IMR-90 (cell line): ENCODE measurements around the gene ZNF598. TPM values are rescaled to one million over a fixed set of nuclear protein-coding genes. Genes with fewer than 3 reads are reported as not detected.

Source experiments
- ATAC-seq: fragments of 200-7000 bp; cut with Tn5 transposase; 2 replicates; pipeline ENCODE4 v1.9.1; 2020; ENCODE audit warnings: low read depth, mild to moderate bottlenecking, moderate library complexity
- BruUV-seq: library from RNA; stranded (reverse); fragments of 400-500 nt; replicated peaks from 2 replicates; lab custom pipeline; 2021; lab: Mats Ljungman, UMichigan
- CTCF ChIA-PET: fragments of 300-600 bp; formaldehyde crosslinking; extraction: SDS; loops from one replicate; lab custom pipeline; 2021; ENCODE audit warnings: antibody characterized with exemption; lab: Yijun Ruan, JAX
- POLR2A ChIA-PET: fragments of 300-600 bp; sonication (Branson Sonifier 250); formaldehyde crosslinking; loops from one replicate; lab custom pipeline; 2022; ENCODE audit warnings: antibody characterized with exemption; ENCODE audit not compliant: unreplicated experiment; lab: Charles Lee
- DNase-seq: peaks from one replicate; pipeline ENCODE4 v3.0.0; 2013
- H2AFZ ChIP-seq: replicated peaks from 2 replicates; pipeline ENCODE3; 2013; ENCODE audit warnings: low read length, mild to moderate bottlenecking; ENCODE audit not compliant: poor library complexity
- H2AK5ac ChIP-seq: 2 replicates; pipeline ENCODE4 v1.6.1; 2013; ENCODE audit warnings: low read depth, low read length, inconsistent platforms
- H2AK9ac ChIP-seq: replicated peaks from 2 replicates; pipeline ENCODE3; 2013; ENCODE audit warnings: mild to moderate bottlenecking, low read depth, low read length, moderate library complexity; ENCODE audit not compliant: poor library complexity
- H2BK120ac ChIP-seq: 2 replicates; pipeline ENCODE4 v1.6.1; 2013; ENCODE audit warnings: low read depth, low read length, inconsistent platforms
- H2BK15ac ChIP-seq: 3 replicates; pipeline ENCODE4 v1.6.1; 2013; ENCODE audit warnings: low read depth, low read length, inconsistent platforms
- H2BK20ac ChIP-seq: 2 replicates; pipeline ENCODE4 v1.6.1; 2013; ENCODE audit warnings: low read depth, mild to moderate bottlenecking, inconsistent platforms, low read length, moderate library complexity
- H2BK5ac ChIP-seq: 2 replicates; pipeline ENCODE4 v1.6.1; 2013; ENCODE audit warnings: mild to moderate bottlenecking, low read depth, low read length, inconsistent platforms; ENCODE audit not compliant: poor library complexity, severe bottlenecking
- H3K14ac ChIP-seq: replicated peaks from 2 replicates; pipeline ENCODE4 v1.6.1; 2013; ENCODE audit warnings: low read depth, low read length, inconsistent platforms
- H3K18ac ChIP-seq: 2 replicates; pipeline ENCODE4 v1.6.1; 2013; ENCODE audit warnings: low read depth, low read length, control low read depth
- H3K23ac ChIP-seq: 2 replicates; pipeline ENCODE4 v1.6.1; 2013; ENCODE audit warnings: low read depth, low read length, inconsistent platforms
- H3K27ac ChIP-seq: 2 replicates; pipeline ENCODE4 v1.5.1; 2013; ENCODE audit warnings: mild to moderate bottlenecking, control low read depth, low read length; ENCODE audit not compliant: insufficient read depth
- H3K27me3 ChIP-seq: 2 replicates; pipeline ENCODE4 v1.6.1; 2013; ENCODE audit warnings: low read length; ENCODE audit not compliant: control insufficient read depth, insufficient read depth
- H3K36me3 ChIP-seq: 2 replicates; pipeline ENCODE4 v1.6.1; 2013; ENCODE audit warnings: low read length, mixed read lengths; ENCODE audit not compliant: control insufficient read depth, insufficient read depth
- H3K4ac ChIP-seq: 2 replicates; pipeline ENCODE4 v1.6.1; 2013; ENCODE audit warnings: low read depth, low read length, inconsistent platforms
- H3K4me1 ChIP-seq: 2 replicates; pipeline ENCODE4 v1.6.1; 2013; ENCODE audit warnings: low read length, mixed read lengths; ENCODE audit not compliant: control insufficient read depth, insufficient read depth
- H3K4me2 ChIP-seq: 2 replicates; pipeline ENCODE4 v1.6.1; 2013; ENCODE audit warnings: low read depth, mild to moderate bottlenecking, control low read depth, low read length, moderate library complexity
- H3K4me3 ChIP-seq: 2 replicates; pipeline ENCODE4 v1.5.1; 2013; ENCODE audit warnings: low read depth, mild to moderate bottlenecking, control low read depth, low read length, moderate library complexity; ENCODE audit not compliant: insufficient read depth
- H3K56ac ChIP-seq: 2 replicates; pipeline ENCODE4 v1.6.1; 2013; ENCODE audit warnings: low read length, inconsistent platforms; ENCODE audit not compliant: insufficient read depth; ENCODE audit errors: extremely low read depth
- H3K79me1 ChIP-seq, 2 experiments: 2 replicates each; pipeline ENCODE4 v1.6.1; 2013; ENCODE audit warnings: low read length in 2 of 2, inconsistent platforms in 1 of 2, low read depth in 1 of 2
- H3K9ac ChIP-seq: 2 replicates; pipeline ENCODE4 v1.6.1; 2013; ENCODE audit warnings: low read depth, low read length, control low read depth
- H3K9me1 ChIP-seq: 2 replicates; pipeline ENCODE4 v1.6.1; 2013; ENCODE audit warnings: low read length, inconsistent platforms; ENCODE audit not compliant: insufficient read depth
- H3K9me3 ChIP-seq: 2 replicates; pipeline ENCODE4 v1.6.1; 2013; ENCODE audit warnings: low read length; ENCODE audit not compliant: control insufficient read depth, insufficient read depth
- H4K20me1 ChIP-seq: 2 replicates; pipeline ENCODE4 v1.6.1; 2013; ENCODE audit warnings: low read length, inconsistent platforms; ENCODE audit not compliant: insufficient read depth
- H4K5ac ChIP-seq: 2 replicates; pipeline ENCODE4 v1.6.1; 2013; ENCODE audit warnings: mild to moderate bottlenecking, low read depth, low read length, control low read depth
- H4K8ac ChIP-seq, 2 experiments: 2 replicates each; pipeline ENCODE4 v1.6.1; 2013; ENCODE audit warnings: low read depth in 2 of 2, low read length in 2 of 2, control low read depth in 1 of 2, inconsistent platforms in 1 of 2
- H4K91ac ChIP-seq: 2 replicates; pipeline ENCODE4 v1.6.1; 2013; ENCODE audit warnings: low read depth, low read length, inconsistent platforms; ENCODE audit not compliant: insufficient read depth
- FOS ChIP-seq: fragments of 150-350 bp; IDR thresholded peaks from 2 replicates; pipeline ENCODE4 v1.6.1; 2016; ENCODE audit warnings: low read depth, low read length
- MAFK ChIP-seq: IDR thresholded peaks from 2 replicates; pipeline ENCODE4 v1.6.1; 2012; ENCODE audit warnings: low read depth, low read length, improper control_type of control experiment
- NFE2L2 ChIP-seq: fragments of 150-350 bp; IDR thresholded peaks from 2 replicates; pipeline ENCODE4 v1.6.1; 2016; ENCODE audit warnings: low read depth, mild to moderate bottlenecking, low read length
- RFX5 ChIP-seq: IDR thresholded peaks from 2 replicates; pipeline ENCODE4 v1.8.0; 2012; ENCODE audit warnings: low read depth, mild to moderate bottlenecking, low read length, moderate library complexity
- WGBS, 2 experiments: methylation state at CpG; one replicate each; pipeline versions ENCODE4 v1.1.5 to v1.1.7; 2013; ENCODE audit warnings: missing lambda C conversion rate in 2 of 2; ENCODE audit not compliant: insufficient read length in 1 of 2; ENCODE audit errors: extremely low coverage in 2 of 2; 5-methylcytosine and 5-hydroxymethylcytosine counted together
- dilution Hi-C: fragments of 300-500 bp; cut with HindIII; formaldehyde crosslinking; loops from one replicate; pipeline ENCODE4 v1.14.3; 2018; ENCODE audit warnings: low sequenced_read_pairs; ENCODE audit not compliant: unreplicated experiment
- in situ Hi-C: fragments of 300-500 bp; cut with MboI; formaldehyde crosslinking; loops from 3 replicates; pipeline ENCODE4 v1.14.3; 2019; ENCODE audit warnings: low sequenced_read_pairs, inconsistent platforms, mixed read lengths
- intact Hi-C: fragments of 100-400 bp; cut with micrococcal nuclease; formaldehyde crosslinking; loops from 2 replicates; pipeline ENCODE4 v1.10.0; 2022
- polyA plus RNA-seq, 3 experiments: library from polyadenylated mRNA; depleted of rRNA; stranded (reverse); fragments of >200 nt; gene quantifications; 2 replicates each; pipeline ENCODE4 v1.2.3, GENCODE V29; 2012; ENCODE audit warnings: low replicate concordance in 1 of 3
- total RNA-seq: library from RNA; depleted of rRNA; stranded (reverse); fragments of >200 nt; gene quantifications from 2 replicates; pipeline ENCODE4 v1.2.3, GENCODE V29; 2012
- TF ChIP-seq, protein P1 (sequence below): fragments of 150-350 bp; IDR thresholded peaks from 2 replicates; pipeline ENCODE4 v1.6.1; 2017; ENCODE audit warnings: mild to moderate bottlenecking, antibody characterized with exemption, low read length, low read depth

Gene ZNF598
- total and polyA plus RNA-seq, 2 of the 4 experiments (the other 2 are of a cell fraction): 3.4 to 36.4 TPM

DNA sequence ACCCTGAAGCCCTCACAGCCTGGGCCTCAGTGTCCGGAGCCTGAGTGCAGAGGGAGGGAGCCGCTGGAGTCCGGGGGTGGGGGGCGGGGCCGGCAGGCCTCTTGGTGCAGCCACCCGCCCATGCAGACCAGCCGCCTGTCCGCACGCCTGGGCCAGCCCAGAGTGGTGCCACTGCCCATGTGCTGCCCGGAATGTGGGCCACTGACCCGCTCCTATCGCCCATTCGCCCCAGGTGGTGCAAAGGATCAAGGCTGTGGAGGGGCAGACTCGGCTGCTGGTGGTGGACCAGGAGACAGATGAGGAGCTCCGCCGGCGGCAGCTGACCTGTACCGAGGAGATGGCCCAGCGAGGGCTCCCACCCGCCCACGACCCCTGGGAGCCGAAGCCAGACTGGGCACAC, 19.7 kb upstream of the ZNF598 start:
- Histone ChIP-seq H2BK20ac (no peak overlapping the region), H3K27me3 (no peaks in the 10 kb centered on the region), H4K5ac (no peak overlapping the region), H2BK15ac (no peak overlapping the region), H4K20me1 (peaks cover 15% of the 10 kb centered on the region), H3K56ac (no peak overlapping the region), H3K9ac (no peak overlapping the region), H4K8ac (no peak overlapping the region), H3K4ac (no peak overlapping the region), H3K4me2 (no peak overlapping the region), H2BK120ac (no peak overlapping the region), H3K79me1 (peaks cover 11 to 64% of the 10 kb centered on the region in 2 experiments), H2AK5ac (0 out of 2 replicates have a peak overlapping the region, but pooled peaks have one; percentile 34), H3K23ac (no peak overlapping the region), H3K4me1 (peaks cover 33% of the 10 kb centered on the region), H2AK9ac (no peak overlapping the region), H3K4me3 (no peak overlapping the region), H2BK5ac (no peak overlapping the region), H3K18ac (no peak overlapping the region), H3K9me1 (peaks cover 9% of the 10 kb centered on the region), H4K91ac (no peak overlapping the region), H3K27ac (no peak overlapping the region), H3K9me3 (no peaks in the 10 kb centered on the region), H3K36me3 (peaks cover 19% of the 10 kb centered on the region), H3K14ac (no peak overlapping the region), H2AFZ (no peak overlapping the region)
- intact Hi-C loops: no loop called here
- POLR2A ChIA-PET: no interaction called here
- DNase-seq (no peak), ATAC-seq (no peak)
- CTCF ChIA-PET: no interaction called here
- 93% methylated on average over 17 of the region's 22 CpGs; no CpG with 5 or more reads in 1 of the 2 experiments for WGBS, 2 experiments
- TF ChIP-seq MAFK (no peak), RFX5 (no peak), NFE2L2 (no peak), FOS (no peak)
- TF ChIP-seq, protein P1, sequence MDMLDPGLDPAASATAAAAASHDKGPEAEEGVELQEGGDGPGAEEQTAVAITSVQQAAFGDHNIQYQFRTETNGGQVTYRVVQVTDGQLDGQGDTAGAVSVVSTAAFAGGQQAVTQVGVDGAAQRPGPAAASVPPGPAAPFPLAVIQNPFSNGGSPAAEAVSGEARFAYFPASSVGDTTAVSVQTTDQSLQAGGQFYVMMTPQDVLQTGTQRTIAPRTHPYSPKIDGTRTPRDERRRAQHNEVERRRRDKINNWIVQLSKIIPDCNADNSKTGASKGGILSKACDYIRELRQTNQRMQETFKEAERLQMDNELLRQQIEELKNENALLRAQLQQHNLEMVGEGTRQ: no peak
- no TSS peak for BruUV-seq
- in situ Hi-C loops: no loop called here
- dilution Hi-C loops: no loop called here
